ENCODE data around the gene ATG7.

ATG7 gene

GRCh38 chr3:11375333-11376088, 103.3 kb downstream of the ATG7 start:
- no peak for DNase-seq (ENCODE audit: low read depth, low spot score)
- TF ChIP-seq EZH2 (IDR thresholded peaks at IDR 0.05): no peak
- no peak for TF ChIP-seq POLR2AphosphoS5 (IDR thresholded peaks at IDR 0.05; ENCODE audit: borderline replicate concordance, low read depth, low read length)
- H3K27ac ChIP-seq: no peak overlapping the region
- H3K9ac ChIP-seq (ENCODE audit: insufficient read length): no peak overlapping the region
- H3K9me3 ChIP-seq (ENCODE audit: low read depth, low read length): no peaks in the 10 kb centered on the region
- no peaks in the 10 kb centered on the region for H3K36me3 ChIP-seq (ENCODE audit: insufficient read depth, low read length)
- H3K4me3 ChIP-seq: no peak overlapping the region

GRCh38 chr3:11377719-11378118, 105.5 kb downstream of the ATG7 start:
- no peak overlapping the region for H3K27ac ChIP-seq

DNA sequence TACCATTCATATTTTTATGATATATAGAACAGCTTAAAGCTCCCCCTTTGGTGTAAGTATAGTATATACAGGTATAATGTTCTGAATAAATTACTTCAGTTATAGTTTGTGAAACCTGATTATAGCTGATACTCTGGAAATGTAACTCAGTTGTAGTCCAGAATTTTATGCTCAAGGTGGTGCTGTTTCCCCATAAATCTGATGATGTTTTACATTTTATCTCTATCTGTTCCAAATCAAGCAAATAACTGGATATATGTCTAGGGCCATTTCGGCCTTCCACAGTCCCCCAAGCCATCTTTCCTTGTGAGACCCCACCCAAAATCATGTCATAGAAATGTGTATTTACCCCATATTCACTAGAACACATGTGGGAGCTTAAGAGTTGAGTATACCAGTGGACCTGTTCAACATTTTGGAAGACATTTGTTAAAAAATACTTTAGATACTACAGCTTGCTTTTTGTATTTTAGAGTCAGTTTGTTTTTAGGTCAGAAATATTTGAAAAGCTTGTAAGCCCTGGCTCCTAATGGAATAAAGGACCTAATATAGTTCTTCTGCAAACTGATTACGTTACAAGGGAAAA, 107.1 kb downstream of the ATG7 start:
- no peak for TF ChIP-seq POLR2AphosphoS5 (IDR thresholded peaks at IDR 0.05; ENCODE audit: borderline replicate concordance, low read depth, low read length)
- TF ChIP-seq FOXP2 (optimal IDR thresholded peaks at IDR 0.05; ENCODE audit: control extremely low read depth, extremely low read length, insufficient read depth): no peak
- TF ChIP-seq EZH2 (IDR thresholded peaks at IDR 0.05): no peak
- no peaks in the 10 kb centered on the region for H3K9me3 ChIP-seq (ENCODE audit: low read depth, low read length)
- H3K36me3 ChIP-seq (ENCODE audit: insufficient read depth, low read length): no peaks in the 10 kb centered on the region
- peak; percentile 32 for DNase-seq (ENCODE audit: low read depth, low spot score)
- no peak overlapping the region for H3K9ac ChIP-seq (ENCODE audit: insufficient read length)
- H3K27ac ChIP-seq: no peak overlapping the region
- H3K4me3 ChIP-seq: no peak overlapping the region

More at GRCh38 chr3:11377719-11378118, 105.5 kb downstream of the ATG7 start:
- Histone ChIP-seq H3K36me3 (ENCODE audit: insufficient read depth, low read length) (no peaks in the 10 kb centered on the region), H3K4me3 (no peak overlapping the region), H3K9ac (ENCODE audit: insufficient read length) (no peak overlapping the region), H3K9me3 (ENCODE audit: low read depth, low read length) (no peaks in the 10 kb centered on the region)
- no peak for DNase-seq (ENCODE audit: low read depth, low spot score)
- TF ChIP-seq FOXP2 (optimal IDR thresholded peaks at IDR 0.05; ENCODE audit: control extremely low read depth, extremely low read length, insufficient read depth) (no peak), EZH2 (IDR thresholded peaks at IDR 0.05) (no peak), POLR2AphosphoS5 (IDR thresholded peaks at IDR 0.05; ENCODE audit: borderline replicate concordance, low read depth, low read length) (no peak)

- TF ChIP-seq EZH2 (IDR thresholded peaks at IDR 0.05): no peak
- TF ChIP-seq FOXP2 (optimal IDR thresholded peaks at IDR 0.05; ENCODE audit: control extremely low read depth, extremely low read length, insufficient read depth): no peak
- no peak for TF ChIP-seq POLR2AphosphoS5 (IDR thresholded peaks at IDR 0.05; ENCODE audit: borderline replicate concordance, low read depth, low read length)
- Histone ChIP-seq H3K9ac (ENCODE audit: insufficient read length) (no peak overlapping the region), H3K36me3 (ENCODE audit: insufficient read depth, low read length) (no peaks in the 10 kb centered on the region), H3K4me3 (no peak overlapping the region), H3K9me3 (ENCODE audit: low read depth, low read length) (no peaks in the 10 kb centered on the region), H3K27ac (no peak overlapping the region)
- DNase-seq (ENCODE audit: low read depth, low spot score): no peak
Measured at GRCh38 chr3:11379824-11380701, 107.9 kb downstream of the ATG7 start.

DNA sequence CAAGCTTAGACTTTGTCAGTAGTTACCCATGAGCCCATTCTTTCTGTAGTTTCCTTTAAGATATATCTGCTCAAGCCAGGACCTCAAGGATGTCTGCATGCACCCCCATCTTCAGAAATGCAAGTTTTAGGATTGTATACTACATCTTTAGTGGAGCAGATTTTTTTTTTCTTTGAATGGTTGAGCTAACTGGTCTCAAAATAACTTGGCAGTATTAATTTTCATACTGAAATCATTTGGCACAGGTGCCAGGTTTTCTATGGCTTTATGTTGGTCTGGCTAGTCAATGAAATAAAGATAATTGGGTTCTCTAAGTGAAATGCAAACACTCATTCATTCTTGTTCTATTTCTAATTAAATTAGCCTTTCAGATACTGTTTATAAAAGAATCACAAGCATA, 108.9 kb downstream of the ATG7 start:
- Histone ChIP-seq H3K36me3 (ENCODE audit: insufficient read depth, low read length) (no peaks in the 10 kb centered on the region), H3K9me3 (ENCODE audit: low read depth, low read length) (no peaks in the 10 kb centered on the region), H3K27ac (no peak overlapping the region), H3K4me3 (no peak overlapping the region), H3K9ac (ENCODE audit: insufficient read length) (no peak overlapping the region)
- TF ChIP-seq POLR2AphosphoS5 (IDR thresholded peaks at IDR 0.05; ENCODE audit: borderline replicate concordance, low read depth, low read length): no peak
- no peak for TF ChIP-seq FOXP2 (optimal IDR thresholded peaks at IDR 0.05; ENCODE audit: control extremely low read depth, extremely low read length, insufficient read depth)
- TF ChIP-seq EZH2 (IDR thresholded peaks at IDR 0.05): no peak
- no peak for DNase-seq (ENCODE audit: low read depth, low spot score)

GRCh38 chr3:11381563-11381962, 109.4 kb downstream of the ATG7 start:
- no peaks in the 10 kb centered on the region for H3K36me3 ChIP-seq (ENCODE audit: insufficient read depth, low read length)
- DNase-seq (ENCODE audit: low read depth, low spot score): no peak
- TF ChIP-seq FOXP2 (optimal IDR thresholded peaks at IDR 0.05; ENCODE audit: control extremely low read depth, extremely low read length, insufficient read depth) (no peak), EZH2 (IDR thresholded peaks at IDR 0.05) (no peak), POLR2AphosphoS5 (IDR thresholded peaks at IDR 0.05; ENCODE audit: borderline replicate concordance, low read depth, low read length) (no peak)
- H3K9me3 ChIP-seq (ENCODE audit: low read depth, low read length): no peaks in the 10 kb centered on the region
- H3K4me3 ChIP-seq: no peak overlapping the region
- no peak overlapping the region for H3K27ac ChIP-seq
- H3K9ac ChIP-seq (ENCODE audit: insufficient read length): no peak overlapping the region

DNA sequence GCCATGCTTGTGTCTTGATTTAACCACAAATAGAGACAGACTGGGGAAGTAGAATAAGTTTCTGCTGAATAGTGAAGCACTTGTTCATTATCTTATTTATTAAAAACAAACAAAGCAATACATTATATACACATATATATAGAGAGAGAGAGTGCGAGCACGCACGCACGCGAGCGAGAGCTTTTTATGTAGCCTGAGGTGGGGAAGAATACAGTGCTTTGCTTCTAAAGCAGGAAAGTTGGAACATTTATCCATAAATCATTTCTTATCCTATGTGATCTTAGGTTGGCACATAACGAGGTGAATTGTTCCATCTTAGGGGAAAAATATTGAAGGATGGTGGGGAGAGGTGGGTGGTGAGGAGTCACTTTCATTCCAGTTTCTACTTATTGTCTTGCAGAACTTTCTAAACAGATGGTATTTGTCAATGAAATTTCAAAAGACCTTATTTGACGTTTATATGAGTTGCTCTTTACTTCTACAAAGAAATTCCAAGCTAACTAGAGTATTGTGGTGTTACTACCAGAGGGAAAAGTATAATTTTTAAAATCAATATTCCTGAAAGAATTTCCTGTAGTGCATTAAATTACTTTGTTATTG, 110.0 kb downstream of the ATG7 start:
- no peak overlapping the region for H3K27ac ChIP-seq
- no peaks in the 10 kb centered on the region for H3K36me3 ChIP-seq (ENCODE audit: insufficient read depth, low read length)
- H3K9me3 ChIP-seq (ENCODE audit: low read depth, low read length): no peaks in the 10 kb centered on the region
- TF ChIP-seq FOXP2 (optimal IDR thresholded peaks at IDR 0.05; ENCODE audit: control extremely low read depth, extremely low read length, insufficient read depth) (no peak), EZH2 (IDR thresholded peaks at IDR 0.05) (no peak), POLR2AphosphoS5 (IDR thresholded peaks at IDR 0.05; ENCODE audit: borderline replicate concordance, low read depth, low read length) (no peak)
- H3K9ac ChIP-seq (ENCODE audit: insufficient read length): no peak overlapping the region
- no peak overlapping the region for H3K4me3 ChIP-seq
- DNase-seq (ENCODE audit: low read depth, low spot score): no peak

GRCh38 chr3:11384074-11384473, 111.9 kb downstream of the ATG7 start:
- no peak for DNase-seq (ENCODE audit: low read depth, low spot score)
- Histone ChIP-seq H3K9ac (ENCODE audit: insufficient read length) (no peak overlapping the region), H3K27ac (no peak overlapping the region), H3K4me3 (no peak overlapping the region), H3K36me3 (ENCODE audit: insufficient read depth, low read length) (no peaks in the 10 kb centered on the region), H3K9me3 (ENCODE audit: low read depth, low read length) (no peaks in the 10 kb centered on the region)
- TF ChIP-seq FOXP2 (optimal IDR thresholded peaks at IDR 0.05; ENCODE audit: control extremely low read depth, extremely low read length, insufficient read depth): no peak
- TF ChIP-seq EZH2 (IDR thresholded peaks at IDR 0.05): no peak
- TF ChIP-seq POLR2AphosphoS5 (IDR thresholded peaks at IDR 0.05; ENCODE audit: borderline replicate concordance, low read depth, low read length): no peak

Data from SK-N-MC (cell line).